ENCODE data around the gene ADRA2C. TPM values are rescaled to one million over a fixed set of nuclear protein-coding genes. Genes with fewer than 3 reads are reported as not detected.
A peak's percentile ranks its signal among the peaks of the same experiment; 100 is the strongest.
"Not testable (repeated sequence)": the region's sequence is repeated elsewhere in the genome, so short reads cannot be mapped to it uniquely, and the experiment has no call there.

The ADRA2C gene
- total RNA-seq, 5 donors from 2014 or later (not counting 1 experiment from before 2014, with no cell fraction given), result 0.16 to 0.18 TPM; not detected in 3

DNA sequence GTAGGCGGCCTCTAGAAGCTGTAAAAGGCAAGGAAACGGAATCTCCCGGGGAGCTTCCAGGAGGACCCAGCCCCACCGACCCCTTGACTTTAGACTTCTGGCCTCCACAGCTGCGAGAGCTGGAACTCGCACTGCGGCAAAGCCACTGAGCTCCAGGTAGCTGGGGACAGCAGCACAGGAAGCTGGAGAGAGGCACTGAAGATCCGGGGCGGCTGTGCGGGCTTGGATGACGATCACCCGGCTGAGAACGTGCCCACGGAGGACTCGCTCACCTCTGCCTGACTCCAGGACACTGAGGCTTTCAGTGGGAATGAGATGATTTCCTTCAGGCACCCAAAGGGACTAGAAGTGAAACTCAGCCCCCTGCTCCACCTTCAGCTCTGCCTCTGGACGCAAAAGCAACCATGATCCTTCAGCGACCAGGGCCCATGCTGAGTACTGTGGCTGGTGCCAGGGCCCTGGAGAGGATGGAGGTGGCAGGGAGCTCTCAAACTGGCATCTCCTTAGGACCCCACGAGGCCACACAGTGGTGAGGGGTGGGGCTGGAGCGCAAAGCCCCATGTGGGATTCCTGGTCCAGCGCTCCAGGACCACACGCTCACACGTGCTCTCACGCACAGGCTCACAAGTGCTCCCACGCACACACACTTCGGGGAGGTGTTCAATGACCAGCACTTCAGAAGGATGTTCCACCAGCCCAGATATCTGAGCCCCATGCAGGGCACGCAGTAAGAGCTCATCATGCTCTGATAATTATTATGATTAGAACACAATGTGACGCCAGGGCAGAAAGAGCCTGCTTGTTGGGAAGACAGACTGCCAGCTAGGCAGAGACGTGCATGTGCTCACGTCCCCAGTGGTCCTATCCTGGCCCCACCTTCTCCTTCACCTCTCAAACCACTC is 47.2 kb downstream of the ADRA2C start:
- 84% methylated on average over 24 of the region's 29 CpGs for WGBS (ENCODE audit: insufficient coverage)
- no peak overlapping the region for H3K4me3 ChIP-seq (ENCODE audit: control insufficient read depth in 1 of 2, extremely low read depth in 1 of 2, low read length in 1 of 2)

DNA sequence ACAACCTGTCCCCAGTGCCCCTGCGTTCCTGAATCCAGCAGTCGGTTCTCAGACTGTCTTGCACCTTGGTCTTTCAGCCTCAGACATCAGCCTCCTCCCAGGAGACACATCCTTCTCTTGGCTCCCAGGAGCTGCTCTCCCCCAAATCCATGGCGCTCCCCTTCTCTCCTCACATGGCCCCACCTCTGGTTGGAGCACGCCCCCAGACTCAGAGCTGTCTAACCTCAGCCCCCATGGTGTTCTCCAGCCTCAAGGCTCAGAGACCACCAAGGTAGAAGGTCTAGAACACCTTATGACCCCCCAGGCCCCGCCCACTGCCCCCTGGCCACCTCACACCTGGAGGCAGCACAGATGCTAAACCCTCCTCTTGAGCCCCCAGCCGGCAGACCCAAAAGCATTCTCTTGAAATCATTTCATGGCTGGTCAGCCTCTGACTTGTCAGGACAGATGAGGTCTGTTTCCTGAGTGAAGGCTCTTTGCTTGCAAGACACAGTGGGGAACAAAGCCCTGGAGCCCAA is 47.9 kb downstream of the ADRA2C start:
- no peak overlapping the region for H3K27ac Mint-ChIP-seq
- CTCF ChIA-PET, result no interaction called here
- Histone ChIP-seq H3K27ac (ENCODE audit: low read length) (no peak overlapping the region), H3K36me3 (ENCODE audit: control insufficient read depth in 2 of 2, extremely low read depth in 1 of 2, insufficient read depth in 1 of 2, low read length in 1 of 2) (no peaks in the 10 kb centered on the region), H3K9me3 (no peaks in the 10 kb centered on the region), H3K4me3 (ENCODE audit: control insufficient read depth in 1 of 2, extremely low read depth in 1 of 2, low read length in 1 of 2) (no peak overlapping the region), H3K4me1 (ENCODE audit: control insufficient read depth in 1 of 2, extremely low read depth in 1 of 2, insufficient read depth in 2 of 2, low read length in 2 of 2) (no peaks in the 10 kb centered on the region), H3K27me3 (replicated peaks in 1 of 2; ENCODE audit: control insufficient read depth in 2 of 2, extremely low read depth in 1 of 2, insufficient read depth in 2 of 2, low read length in 1 of 2) (peaks cover 0 to 49% of the 10 kb centered on the region in 2 experiments)
- H3K36me3 Mint-ChIP-seq, result no peaks in the 10 kb centered on the region
- H3K27me3 Mint-ChIP-seq, result peaks cover 2 to 10% of the 10 kb centered on the region in 2 donors
- H3K9me3 Mint-ChIP-seq, result no peaks in the 10 kb centered on the region
- POLR2A ChIA-PET, result no interaction called here
- WGBS (ENCODE audit: insufficient coverage), result 56% methylated on average over 6 of the region's 6 CpGs
- DNase-seq (no peak), ATAC-seq (replicated peaks in 1 of 4) (no peak)
- no peaks in the 10 kb centered on the region for H3K4me1 Mint-ChIP-seq
- H3K4me3 Mint-ChIP-seq, result no peak overlapping the region

More for the DNA sequence above, 47.2 kb downstream of the ADRA2C start:
- H3K4me3 Mint-ChIP-seq, result no peak overlapping the region
- H3K27me3 Mint-ChIP-seq, result peaks cover 6 to 11% of the 10 kb centered on the region in 2 donors
- Histone ChIP-seq H3K27ac (ENCODE audit: low read length) (no peak overlapping the region), H3K9me3 (no peaks in the 10 kb centered on the region), H3K27me3 (replicated peaks in 1 of 2; ENCODE audit: control insufficient read depth in 2 of 2, extremely low read depth in 1 of 2, insufficient read depth in 2 of 2, low read length in 1 of 2) (peaks cover 0 to 45% of the 10 kb centered on the region in 2 experiments), H3K4me1 (ENCODE audit: control insufficient read depth in 1 of 2, extremely low read depth in 1 of 2, insufficient read depth in 2 of 2, low read length in 2 of 2) (no peaks in the 10 kb centered on the region), H3K36me3 (ENCODE audit: control insufficient read depth in 2 of 2, extremely low read depth in 1 of 2, insufficient read depth in 1 of 2, low read length in 1 of 2) (no peaks in the 10 kb centered on the region)
- DNase-seq (no peak), ATAC-seq (replicated peaks in 1 of 4) (no peak)
- ChIA-PET CTCF (no interaction called here), POLR2A (no interaction called here)
- H3K36me3 Mint-ChIP-seq, result no peaks in the 10 kb centered on the region
- no peaks in the 10 kb centered on the region for H3K4me1 Mint-ChIP-seq
- H3K9me3 Mint-ChIP-seq, result no peaks in the 10 kb centered on the region
- no peak overlapping the region for H3K27ac Mint-ChIP-seq

DNA sequence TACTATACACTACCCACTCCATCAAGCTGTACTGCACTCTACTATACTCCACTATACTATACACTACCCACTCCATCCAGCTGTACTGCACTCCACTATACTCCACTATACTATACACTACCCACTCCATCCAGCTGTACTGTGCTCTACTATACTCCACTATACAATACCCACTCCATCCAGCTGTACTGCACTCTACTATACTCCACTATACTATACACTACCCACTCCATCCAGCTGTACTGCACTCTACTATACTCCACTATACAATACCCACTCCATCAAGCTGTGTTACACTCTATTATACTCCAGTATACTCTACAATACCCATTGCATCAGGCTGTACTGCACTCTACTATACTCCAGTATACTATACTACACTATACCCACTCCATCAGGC is 48.7 kb downstream of the ADRA2C start:
- H3K4me1 Mint-ChIP-seq; H3K4me3 ChIP-seq (ENCODE audit: control insufficient read depth in 1 of 2, extremely low read depth in 1 of 2, low read length in 1 of 2); H3K27ac ChIP-seq (ENCODE audit: low read length); H3K27ac Mint-ChIP-seq; POLR2A ChIA-PET; CTCF ChIA-PET; H3K9me3 Mint-ChIP-seq; H3K4me3 Mint-ChIP-seq; H3K36me3 ChIP-seq (ENCODE audit: control insufficient read depth in 2 of 2, extremely low read depth in 1 of 2, insufficient read depth in 1 of 2, low read length in 1 of 2); DNase-seq; H3K9me3 ChIP-seq; H3K27me3 Mint-ChIP-seq; H3K36me3 Mint-ChIP-seq; H3K4me1 ChIP-seq (ENCODE audit: control insufficient read depth in 1 of 2, extremely low read depth in 1 of 2, insufficient read depth in 2 of 2, low read length in 2 of 2): not testable (repeated sequence)
- ATAC-seq (replicated peaks in 1 of 4), result peak in 2 of 4 experiments; percentile 34 to 46
- H3K27me3 ChIP-seq (replicated peaks in 1 of 2; ENCODE audit: control insufficient read depth in 2 of 2, extremely low read depth in 1 of 2, insufficient read depth in 2 of 2, low read length in 1 of 2), result peaks cover 0 to 49% of the 10 kb centered on the region in 2 experiments

DNA sequence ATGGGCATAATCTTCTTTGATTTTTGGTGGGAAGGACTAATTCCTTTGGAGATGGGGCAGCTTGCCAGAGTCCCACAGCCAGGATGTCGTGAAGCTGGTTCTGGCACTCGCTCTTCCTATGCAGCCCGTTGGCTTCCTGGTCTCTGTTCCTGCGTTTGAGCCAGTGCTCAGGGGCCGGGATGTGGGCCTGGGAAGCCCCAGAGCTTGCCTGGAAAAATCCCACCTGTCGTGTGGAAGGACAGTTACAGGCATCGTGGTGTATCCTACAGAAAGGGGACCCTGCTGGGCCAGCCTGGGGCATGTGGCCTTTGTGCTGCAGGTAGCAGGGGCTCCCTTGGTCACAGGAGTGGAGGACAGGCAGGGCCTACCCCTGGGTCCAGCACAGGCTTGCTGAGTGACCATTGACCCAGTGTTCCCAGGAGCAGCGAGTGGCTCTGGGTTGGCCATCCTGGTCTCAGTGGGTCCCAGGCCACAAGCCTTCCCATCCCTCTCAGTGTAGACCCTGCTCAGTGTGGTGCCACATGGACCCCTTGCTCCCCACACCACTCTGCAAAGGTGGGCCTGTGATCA is 50.2 kb downstream of the ADRA2C start:
- H3K4me1 Mint-ChIP-seq, result no peaks in the 10 kb centered on the region
- Histone ChIP-seq H3K27ac (ENCODE audit: low read length) (no peak overlapping the region), H3K27me3 (replicated peaks in 1 of 2; ENCODE audit: control insufficient read depth in 2 of 2, extremely low read depth in 1 of 2, insufficient read depth in 2 of 2, low read length in 1 of 2) (peaks cover 0 to 48% of the 10 kb centered on the region in 2 experiments), H3K9me3 (no peaks in the 10 kb centered on the region), H3K4me1 (ENCODE audit: control insufficient read depth in 1 of 2, extremely low read depth in 1 of 2, insufficient read depth in 2 of 2, low read length in 2 of 2) (no peaks in the 10 kb centered on the region), H3K4me3 (ENCODE audit: control insufficient read depth in 1 of 2, extremely low read depth in 1 of 2, low read length in 1 of 2) (no peak overlapping the region), H3K36me3 (ENCODE audit: control insufficient read depth in 2 of 2, extremely low read depth in 1 of 2, insufficient read depth in 1 of 2, low read length in 1 of 2) (no peaks in the 10 kb centered on the region)
- no peaks in the 10 kb centered on the region for H3K36me3 Mint-ChIP-seq
- POLR2A ChIA-PET, result no interaction called here
- peaks cover 4 to 7% of the 10 kb centered on the region in 2 donors for H3K27me3 Mint-ChIP-seq
- H3K4me3 Mint-ChIP-seq, result no peak overlapping the region
- DNase-seq (no peak), ATAC-seq (replicated peaks in 1 of 4) (no peak)
- H3K9me3 Mint-ChIP-seq, result no peaks in the 10 kb centered on the region
- CTCF ChIA-PET, result interaction anchor here in 1 of 2 donors (0.5 kb wide), 1 partner anchor 471 kb away, joined by 3 read pairs; no protein-coding TSS in a partner anchor
- H3K27ac Mint-ChIP-seq, result no peak overlapping the region
- 70% methylated on average over 8 of the region's 8 CpGs for WGBS (ENCODE audit: insufficient coverage)

DNA sequence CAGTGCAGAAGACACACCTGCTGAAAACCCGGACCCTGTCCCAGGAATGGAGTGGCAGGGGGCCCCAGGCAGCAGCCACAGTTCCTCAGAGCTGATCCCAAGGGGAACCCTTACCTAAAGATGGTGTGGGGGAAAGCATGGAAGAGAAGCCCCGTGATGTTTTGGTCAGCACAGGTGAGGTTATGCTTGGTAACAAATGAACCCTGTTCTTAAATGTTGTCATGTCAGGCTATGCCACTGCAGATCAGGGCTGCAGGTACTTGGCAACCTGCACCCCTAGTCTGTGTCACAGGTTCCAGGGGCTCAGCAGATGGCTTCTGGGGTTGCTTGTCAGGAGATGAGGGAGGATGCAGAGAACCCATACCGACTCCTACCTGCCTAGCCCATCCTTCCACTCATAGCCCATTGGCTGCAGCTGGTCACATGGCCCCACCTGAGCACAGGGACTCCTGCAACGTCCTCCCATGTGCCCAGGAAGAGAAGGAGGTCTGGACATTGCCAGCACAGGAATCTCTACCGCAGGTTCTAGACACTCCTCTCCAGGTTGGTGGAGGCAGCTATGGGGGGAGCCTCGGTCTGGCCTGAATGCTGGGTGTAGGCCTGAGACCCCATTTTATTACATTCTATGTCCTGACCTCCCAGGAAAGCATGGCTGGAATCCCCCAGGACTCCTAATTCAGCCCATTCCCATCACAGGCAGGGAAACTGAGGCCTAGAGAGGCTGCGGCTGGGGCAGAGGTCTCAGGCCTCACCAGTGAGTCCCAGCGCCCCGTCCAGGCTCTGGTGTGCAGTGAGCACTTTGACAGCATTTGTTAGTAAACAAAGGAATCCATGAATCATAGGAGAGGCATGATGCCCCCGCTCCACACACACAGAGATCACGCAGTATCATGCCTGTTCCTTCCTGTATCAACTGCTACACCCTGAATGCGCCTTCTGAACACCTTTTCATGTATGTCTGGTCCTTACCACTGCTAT is 51.1 kb downstream of the ADRA2C start:
- POLR2A ChIA-PET, result no interaction called here

More for the DNA sequence above, 51.1 kb downstream of the ADRA2C start:
- CTCF ChIA-PET, result no interaction called here
- Histone ChIP-seq H3K9me3 (no peaks in the 10 kb centered on the region), H3K27ac (ENCODE audit: low read length) (no peak overlapping the region), H3K36me3 (ENCODE audit: control insufficient read depth in 2 of 2, extremely low read depth in 1 of 2, insufficient read depth in 1 of 2, low read length in 1 of 2) (no peaks in the 10 kb centered on the region), H3K27me3 (replicated peaks in 1 of 2; ENCODE audit: control insufficient read depth in 2 of 2, extremely low read depth in 1 of 2, insufficient read depth in 2 of 2, low read length in 1 of 2) (peaks cover 0 to 45% of the 10 kb centered on the region in 2 experiments), H3K4me3 (ENCODE audit: control insufficient read depth in 1 of 2, extremely low read depth in 1 of 2, low read length in 1 of 2) (no peak overlapping the region), H3K4me1 (ENCODE audit: control insufficient read depth in 1 of 2, extremely low read depth in 1 of 2, insufficient read depth in 2 of 2, low read length in 2 of 2) (no peaks in the 10 kb centered on the region)
- H3K27ac Mint-ChIP-seq, result no peak overlapping the region
- H3K36me3 Mint-ChIP-seq, result no peaks in the 10 kb centered on the region
- H3K27me3 Mint-ChIP-seq, result peaks cover 4 to 7% of the 10 kb centered on the region in 2 donors
- no peaks in the 10 kb centered on the region for H3K4me1 Mint-ChIP-seq
- WGBS (ENCODE audit: insufficient coverage), result 81% methylated on average over 6 of the region's 12 CpGs
- no peak overlapping the region for H3K4me3 Mint-ChIP-seq
- no peaks in the 10 kb centered on the region for H3K9me3 Mint-ChIP-seq
- DNase-seq (no peak), ATAC-seq (replicated peaks in 1 of 4) (no peak)

Measured in T-cell (primary cell).